COR-L47 (cell line): Measurements from ENCODE around the gene SDC4.

Experiments
- DNase-seq: peaks from one replicate; lab custom pipeline; 2025; lab: John Stamatoyannopoulos, UW

Gene SDC4

DNA sequence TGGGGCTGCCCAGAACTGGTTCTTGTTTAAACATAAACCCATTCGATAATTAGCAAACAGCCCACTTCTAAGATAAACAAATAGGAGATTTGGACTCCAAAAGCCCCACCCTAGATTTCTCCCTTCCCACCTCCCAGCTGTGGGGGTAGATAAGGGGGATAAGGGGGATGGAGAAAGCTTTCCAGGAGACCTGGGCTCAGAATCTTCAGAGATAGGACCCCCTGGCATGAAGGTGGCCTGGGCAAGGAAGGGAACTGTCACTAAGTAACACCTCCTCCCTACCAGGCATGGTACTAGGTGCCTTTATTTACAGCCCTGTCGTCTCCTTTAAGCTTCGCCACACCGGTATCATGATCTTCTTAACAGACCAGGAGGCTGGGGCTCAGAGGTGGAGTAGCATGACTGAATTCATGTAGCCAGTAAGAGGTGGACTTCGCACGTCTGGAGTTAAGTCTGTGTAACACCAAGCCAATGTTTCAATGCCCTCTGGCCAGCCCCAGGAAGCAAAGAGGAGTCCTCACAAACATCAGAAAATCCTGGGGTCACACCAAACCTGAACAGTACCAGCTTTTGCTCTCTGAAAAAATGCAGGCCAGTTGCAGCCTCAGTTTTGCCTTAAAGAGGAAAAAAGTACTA lies 4.6 kb downstream of the SDC4 start:
- peak; percentile 85 for DNase-seq

DNA sequence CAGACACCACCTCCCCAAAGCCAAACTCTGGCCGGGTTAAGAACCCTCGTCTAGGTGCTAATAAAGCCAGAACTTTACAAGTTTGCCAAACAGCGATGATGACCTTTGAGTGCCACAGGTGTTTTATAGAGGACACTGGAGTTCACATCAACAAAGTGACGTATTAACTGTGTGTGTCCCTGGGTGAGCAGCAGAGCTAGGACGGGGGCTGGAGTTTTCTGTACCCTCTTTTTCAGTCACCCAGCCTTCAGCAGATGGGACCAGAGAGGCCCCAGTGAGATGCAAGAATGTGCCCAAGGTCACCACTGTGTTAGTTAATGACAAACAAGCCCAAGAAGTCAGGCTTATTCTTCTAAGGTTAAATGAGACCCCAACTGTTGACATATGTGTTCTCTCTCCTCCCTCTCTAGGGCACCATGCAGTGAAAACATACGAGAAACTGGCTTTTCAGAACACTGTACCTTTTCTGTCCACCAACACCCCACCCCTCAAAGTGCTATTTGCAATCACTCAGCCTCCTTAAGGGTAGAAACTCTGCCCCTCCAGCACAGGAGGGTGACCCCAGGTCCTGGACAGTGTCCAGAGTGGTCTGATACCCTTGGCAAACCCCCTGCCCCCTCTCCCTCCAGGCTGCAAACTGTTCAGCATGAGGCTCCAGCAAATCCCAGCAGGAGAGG lies 5.2 kb downstream of the SDC4 start:
- peak; percentile 38 for DNase-seq

DNA sequence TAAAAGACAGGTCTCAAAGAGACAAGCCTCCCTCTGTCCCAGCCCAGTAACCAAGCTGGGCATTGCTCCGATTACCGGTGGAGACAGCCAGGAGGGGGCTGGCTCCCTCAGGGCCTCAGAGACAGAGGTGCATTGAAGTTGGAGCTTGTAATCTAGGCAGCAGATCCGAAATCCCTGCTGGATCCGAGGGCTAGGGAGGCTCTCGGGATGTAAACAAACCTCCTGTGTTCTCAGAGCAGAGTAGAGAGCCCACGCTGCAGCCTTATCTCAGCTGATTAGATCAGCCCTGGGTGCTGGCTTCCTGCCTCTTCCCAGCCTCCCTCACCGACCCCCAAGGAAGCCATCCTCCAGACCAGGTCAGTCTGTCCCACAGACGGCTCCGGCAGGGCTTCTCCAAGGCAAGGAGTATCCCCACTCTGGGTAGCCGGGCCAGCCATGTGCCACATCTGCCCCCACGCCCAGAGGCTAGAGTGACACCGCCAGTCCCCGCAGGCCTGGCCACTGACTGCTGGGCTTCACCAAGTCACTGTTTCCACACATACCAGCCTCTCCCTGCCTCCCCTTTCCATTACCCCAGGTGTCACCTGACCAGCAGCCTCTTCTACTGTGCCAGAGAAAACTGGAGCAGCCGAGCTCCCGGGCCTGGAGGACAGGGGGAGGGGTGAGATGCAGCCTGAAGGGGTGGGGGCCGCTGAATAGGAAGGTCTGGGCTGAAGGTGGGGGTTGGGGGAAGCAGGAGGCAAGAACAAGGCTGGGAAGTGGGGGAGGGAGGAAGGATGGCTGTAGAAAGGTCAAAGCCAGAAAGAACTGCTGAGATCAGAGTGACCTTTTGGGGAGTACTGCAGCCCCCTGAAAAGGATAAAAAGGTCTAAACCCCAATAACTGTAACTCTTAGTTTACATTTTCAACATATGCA lies 6.0 kb downstream of the SDC4 start:
- DNase-seq = peak; percentile 32

DNA sequence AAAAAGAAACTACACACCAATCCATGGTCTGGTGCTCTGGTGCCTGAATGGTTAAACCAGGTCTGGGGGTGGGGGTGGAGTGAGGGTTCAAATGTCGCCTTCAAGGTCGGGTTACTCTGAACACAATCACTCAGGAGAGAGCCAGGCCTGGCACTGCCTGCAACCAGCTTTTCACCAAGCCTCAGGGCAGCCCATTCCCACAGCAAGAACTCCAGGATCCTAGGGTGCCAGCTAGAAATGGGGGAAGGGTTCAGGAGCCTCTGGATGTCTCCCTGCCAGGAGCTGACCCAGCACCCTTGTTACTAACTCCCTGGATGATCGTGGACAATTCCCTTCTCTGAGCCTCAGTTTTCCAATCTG lies 6.7 kb downstream of the SDC4 start:
- no peak for DNase-seq

DNA sequence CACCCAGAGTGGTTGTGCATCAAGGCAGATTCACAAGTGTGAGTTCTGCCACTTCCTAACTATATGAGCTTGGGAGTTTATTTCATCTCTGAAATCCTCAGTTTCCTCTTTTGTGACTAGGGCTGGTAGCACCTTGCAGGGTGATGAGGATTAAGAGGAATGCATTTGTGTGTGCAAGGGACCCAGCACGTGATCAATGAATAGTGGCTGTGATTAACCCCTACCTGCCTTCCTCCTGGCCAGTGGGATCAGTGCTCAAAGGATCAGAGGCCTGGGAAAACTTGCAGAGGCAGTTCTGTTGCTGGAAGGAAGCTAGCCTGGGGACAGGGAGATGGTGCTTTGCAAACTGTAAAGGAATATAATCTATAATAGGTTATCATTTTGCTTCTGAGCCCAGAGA lies 7.3 kb downstream of the SDC4 start:
- no peak for DNase-seq

DNA sequence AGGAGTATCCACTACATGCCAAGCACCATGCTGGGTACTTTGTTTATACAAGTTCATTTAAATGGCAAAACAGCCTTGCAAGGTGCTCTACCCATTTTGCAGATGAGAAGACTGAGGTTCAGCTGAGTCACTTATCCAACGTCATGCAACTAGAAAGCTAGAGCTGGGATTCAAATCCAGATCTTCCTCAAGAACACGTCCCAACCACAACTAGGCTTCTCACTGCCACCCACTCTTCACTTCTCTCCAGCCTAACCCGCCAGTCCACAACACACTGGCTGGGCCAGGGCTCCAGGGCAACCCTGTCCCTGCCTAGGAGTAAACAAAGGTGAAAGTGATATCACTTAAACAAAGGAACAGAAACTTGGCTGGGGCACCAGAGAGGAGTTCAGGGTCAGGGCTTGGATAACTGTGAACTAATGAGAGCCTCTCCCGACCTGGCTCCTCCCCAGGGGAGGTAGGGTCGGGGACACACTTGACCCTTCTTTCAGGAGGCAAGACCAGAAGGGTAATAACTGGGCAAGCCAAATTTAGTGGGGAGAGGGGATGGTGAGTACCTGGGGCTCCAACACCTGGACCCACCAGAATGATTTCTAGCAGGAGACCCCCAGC lies 7.9 kb downstream of the SDC4 start:
- no peak for DNase-seq

DNA sequence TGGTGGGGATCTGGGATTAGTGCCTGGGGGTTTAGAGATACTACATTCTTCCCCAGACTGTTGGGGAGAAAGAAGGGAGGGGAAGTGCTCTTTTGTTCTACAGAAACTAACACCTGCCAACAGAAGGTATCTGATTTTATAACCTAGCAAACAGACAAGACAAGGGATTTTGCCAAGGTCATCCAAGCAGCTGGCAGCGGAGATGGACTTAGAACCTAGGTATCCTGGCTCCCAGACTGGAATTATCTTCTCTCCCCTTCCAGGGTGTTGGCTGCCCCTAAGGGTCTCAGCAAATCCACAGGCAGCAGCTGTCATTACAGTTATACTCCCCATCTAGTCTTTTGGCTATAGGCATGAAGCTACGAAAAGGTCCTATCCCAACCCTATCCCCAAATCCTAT lies 8.4 kb downstream of the SDC4 start:
- DNase-seq = peak; percentile 37

DNA sequence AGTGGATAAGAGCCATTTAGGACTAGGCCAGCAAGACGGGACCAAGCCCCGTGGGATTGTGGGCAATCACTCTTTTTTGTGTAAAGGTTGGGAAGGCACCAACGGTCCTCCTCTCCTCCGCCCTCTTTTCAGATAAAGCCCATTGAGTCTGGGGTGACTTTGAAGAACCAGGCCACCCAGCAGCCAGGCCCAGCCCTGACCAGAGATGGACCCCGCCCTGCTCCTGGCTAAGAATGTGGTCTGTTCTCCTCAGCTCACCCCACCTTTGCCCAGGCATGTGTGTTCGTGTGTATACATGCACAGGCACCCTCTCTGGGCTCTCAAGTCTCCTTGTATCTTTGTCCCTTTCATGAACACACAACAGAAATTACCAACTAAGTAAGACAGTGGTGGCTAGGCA lies 9.1 kb downstream of the SDC4 start:
- DNase-seq = no peak

DNA sequence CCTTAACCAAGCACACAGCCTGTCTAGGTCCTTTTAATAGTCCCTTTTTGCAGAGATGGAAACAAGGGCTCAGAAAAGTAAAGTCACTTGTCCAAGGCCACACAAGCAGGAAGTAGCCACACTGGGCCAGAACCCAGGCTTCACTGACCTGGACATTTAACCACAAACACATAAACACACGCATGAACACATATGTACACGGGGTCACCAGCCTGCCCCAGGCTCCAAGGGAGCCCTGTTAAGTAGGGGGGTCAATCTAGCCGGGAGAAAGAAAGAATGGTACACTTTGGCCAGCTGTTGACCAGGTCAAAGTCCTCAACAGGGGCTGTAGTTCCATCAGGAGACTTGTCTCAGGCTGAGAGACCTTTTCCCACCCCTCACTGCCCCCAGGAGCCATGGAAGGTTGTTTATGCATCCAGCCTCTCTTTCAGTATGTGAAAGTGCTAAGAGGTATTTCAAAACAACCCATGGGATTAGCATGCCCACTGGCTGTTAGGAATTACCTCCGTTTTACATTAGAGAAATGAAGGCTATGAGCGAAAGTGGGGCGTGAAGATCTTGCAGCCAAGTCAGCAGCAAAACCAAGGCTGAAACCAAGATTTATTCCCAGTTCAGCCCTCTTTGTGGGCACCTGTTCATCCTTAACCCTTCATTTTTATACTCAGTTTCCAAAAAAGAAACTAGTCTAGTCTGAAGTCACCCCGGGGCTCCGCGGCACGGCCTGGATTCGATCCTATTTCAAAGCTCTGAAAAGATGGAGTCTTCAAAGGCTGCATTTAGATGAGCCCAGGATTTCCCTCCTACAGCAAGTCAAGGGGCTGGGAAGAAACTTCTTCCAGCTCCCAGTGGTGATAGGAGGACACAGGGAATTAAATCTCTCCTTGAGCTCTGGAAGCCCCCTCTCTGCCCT lies 9.8 kb downstream of the SDC4 start:
- no peak for DNase-seq

DNA sequence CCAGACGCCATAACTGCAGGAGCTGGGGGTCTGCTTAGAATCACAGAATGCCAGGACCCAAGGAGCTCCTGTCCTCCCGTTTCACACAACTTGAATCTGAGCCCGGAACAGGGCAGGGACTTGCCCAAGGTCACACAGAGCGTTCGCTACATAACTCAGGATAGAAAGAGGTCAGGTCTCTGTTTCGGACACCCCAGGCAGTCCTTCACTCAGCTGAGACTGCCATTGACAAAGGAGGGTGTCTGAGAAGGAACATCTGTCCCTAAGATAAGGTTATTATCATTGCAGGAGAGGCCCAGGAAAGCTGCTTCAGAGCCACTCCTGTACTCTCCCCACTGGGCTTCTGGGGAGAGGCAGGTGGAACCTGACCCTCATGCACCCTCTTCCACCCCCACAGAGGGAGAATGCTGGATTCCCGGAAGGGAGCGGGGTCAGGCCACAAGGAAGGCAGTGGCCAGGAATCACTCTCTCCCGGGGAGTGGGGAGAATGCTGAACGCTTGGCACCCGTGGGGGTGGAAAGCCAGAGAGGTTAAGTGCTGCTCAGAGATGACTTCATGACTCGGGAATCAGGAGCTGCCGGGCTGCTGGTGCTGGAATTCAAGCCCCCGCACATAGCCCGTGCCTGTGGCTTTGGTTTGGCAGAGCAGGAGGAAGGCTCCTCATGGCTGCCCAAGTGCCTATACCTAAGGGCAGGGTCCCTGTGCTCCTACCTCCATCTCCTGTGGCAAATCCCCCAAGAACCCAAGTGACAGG lies 10.7 kb downstream of the SDC4 start:
- DNase-seq = no peak

DNA sequence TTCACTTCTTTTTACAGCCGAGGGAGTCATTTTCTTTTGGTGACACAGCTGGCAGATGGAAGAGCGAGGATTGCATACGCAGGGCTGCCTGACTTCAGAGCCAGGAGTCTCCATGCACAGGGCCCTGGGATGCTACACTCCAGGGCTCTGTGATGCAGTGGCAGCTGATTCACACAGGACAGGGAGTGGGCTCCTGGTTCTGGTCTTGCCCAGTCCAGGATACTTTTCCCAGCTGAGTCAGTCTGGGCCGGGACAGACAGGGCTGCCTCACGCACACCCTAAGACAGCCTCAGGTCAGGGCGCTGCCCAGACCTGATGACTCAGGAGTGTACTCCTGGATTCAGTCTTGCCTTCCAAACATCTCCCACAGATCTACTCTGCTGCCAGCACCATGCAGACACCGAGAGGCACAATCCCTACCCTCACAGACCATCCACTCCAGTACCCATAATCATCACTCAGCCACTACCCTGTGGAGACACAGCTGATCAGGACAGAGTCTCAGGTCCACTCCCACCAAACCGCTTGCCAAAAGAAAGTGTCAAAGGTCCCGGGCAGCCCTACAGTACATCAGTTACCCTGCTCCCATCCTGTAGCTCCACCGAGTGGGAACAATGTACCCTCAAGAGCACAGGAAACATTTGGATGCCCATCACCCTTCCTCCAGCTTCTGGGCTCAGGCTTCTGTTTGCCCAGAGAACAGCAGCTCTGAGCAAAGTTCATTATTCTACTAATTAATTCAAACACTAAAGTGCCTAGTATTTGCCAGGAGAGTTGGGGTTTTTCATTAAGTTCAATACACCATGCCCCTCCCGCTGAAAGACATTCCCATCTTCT lies 11.5 kb downstream of the SDC4 start:
- DNase-seq = no peak

DNA sequence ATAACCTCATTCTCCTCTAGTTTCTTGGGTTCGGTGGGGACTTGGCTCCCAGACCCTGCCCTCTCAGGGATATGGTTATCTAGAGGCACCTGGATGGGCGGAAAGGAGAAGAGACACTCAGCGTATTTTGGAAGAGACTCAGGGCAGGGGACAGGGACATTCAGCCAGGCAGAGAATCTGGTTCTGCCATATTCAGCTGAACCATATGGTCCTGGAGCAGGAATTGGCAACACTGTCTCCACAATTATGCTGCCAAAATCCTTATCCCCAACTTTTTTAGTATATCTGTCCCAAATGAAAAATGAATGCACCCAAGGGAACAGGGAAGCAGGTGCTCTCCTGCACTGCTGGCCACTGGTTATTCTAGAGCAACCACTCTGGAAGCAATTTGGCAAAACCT lies 17.7 kb downstream of the SDC4 start:
- no peak for DNase-seq

DNA sequence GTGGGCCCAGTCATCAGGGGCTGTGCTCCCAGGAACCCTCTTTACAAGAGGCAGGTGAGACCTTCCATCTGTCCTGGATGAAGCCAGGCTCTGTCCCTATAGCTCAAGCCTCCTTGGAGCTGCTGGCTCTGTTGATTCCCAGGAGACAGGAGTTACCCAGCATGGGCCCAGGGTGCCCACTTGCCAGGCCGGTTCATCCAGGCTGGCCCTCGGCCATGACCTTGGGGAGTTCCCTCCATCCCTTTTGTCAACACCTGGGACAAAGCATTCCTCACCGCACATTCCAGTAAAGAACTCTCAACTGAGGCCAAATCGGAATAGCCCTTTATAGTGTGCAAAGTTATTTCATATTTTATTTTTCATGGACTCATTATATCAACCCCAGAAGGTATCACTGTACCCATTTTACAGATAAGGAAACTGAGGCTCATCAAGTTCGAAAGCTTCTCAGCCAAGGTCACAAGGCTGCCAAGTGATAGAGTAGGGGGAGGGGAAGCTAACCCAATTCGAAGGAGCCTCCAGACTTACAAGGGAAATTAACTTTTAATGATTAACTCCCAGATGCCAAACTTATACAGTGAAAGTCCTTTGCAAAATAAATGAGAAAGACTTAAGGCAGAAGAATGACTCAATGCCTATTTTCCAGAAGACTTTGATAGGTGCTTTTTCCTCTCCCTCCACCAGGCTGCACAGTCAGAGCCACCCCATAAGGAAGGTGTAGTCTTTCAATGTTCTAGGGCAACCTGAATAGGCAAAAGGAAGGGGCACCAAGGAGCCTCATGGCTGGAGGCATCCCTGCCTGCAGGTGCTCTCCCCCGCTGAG lies 18.5 kb downstream of the SDC4 start:
- no peak for DNase-seq

DNA sequence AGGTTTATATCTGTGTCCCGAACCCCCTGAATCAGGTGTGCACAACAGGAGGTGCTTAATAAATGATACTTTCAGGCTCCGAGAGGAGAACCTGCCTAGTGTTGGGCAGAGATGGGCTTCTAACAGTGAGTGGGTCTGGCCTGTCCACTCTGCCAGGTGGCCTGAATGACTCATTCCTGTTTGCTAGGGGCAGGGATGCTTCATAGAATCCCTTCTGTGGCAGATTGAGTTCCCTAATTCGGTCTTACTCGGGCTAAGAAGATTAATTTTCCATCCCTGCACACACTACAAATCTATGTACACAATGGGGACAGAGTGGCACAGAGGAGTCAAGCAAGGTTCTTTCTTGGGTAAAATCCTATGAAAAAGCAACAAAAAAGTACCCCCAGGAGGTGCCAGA lies 19.8 kb downstream of the SDC4 start:
- no peak for DNase-seq

DNA sequence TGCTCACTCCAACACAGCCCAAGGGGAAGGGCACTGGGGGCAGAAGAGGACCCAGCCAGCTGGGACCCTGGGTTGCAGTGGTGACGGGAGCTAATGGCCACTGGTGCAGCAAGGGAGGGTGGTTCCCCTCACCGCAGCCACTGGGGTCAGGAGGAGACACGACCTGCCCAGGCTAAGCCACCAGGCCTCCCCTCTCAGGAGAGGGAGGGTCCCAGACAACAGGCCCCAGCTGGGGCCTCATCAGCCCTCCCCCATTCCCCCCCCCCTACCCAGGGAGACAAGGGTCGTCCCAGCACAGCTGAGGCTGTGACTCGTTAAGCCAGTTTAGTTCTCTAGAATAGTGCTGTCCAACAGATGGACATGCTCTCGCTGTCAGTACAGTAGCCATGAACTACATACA lies 22.9 kb downstream of the SDC4 start:
- no peak for DNase-seq

DNA sequence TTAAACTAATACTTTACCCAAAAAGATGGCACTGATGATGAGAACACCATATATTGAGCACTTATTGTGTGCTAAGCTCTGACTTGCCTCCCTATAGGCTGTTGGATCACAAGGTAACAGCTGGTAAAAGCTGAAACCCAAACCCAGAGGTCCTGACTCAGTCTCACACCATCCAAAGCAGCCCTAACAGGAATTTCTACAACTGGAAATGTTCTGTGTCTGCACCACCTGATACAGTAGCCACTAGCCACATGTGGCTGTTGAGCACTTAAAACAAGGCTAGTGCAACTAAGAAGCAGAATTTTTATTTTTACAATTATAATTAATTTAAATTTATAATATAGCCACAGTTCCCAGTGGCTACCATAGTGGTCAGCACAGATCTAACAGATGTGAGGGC lies 24.5 kb downstream of the SDC4 start:
- no peak for DNase-seq

DNA sequence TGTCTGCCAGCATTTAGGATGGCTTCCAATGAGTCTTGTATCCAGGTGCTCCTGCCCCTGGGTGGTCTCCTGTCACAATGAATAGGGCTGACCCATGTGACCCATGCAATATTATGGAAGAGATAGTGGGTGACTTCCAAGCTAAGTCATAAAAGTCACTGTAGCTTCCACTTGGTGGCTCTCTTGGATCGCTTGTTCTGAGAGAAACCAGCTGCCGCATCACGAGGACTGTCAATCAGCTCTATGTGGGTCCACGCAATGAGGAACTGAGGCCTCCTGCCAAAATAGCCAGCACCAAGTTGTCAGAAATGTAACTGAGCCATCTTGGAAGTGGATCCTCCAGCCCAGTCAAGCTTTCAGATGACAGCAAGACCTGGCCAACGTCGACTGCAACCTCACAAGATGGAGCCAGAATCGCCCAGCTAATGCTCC lies 25.3 kb downstream of the SDC4 start:
- DNase-seq = peak; percentile 58

DNA sequence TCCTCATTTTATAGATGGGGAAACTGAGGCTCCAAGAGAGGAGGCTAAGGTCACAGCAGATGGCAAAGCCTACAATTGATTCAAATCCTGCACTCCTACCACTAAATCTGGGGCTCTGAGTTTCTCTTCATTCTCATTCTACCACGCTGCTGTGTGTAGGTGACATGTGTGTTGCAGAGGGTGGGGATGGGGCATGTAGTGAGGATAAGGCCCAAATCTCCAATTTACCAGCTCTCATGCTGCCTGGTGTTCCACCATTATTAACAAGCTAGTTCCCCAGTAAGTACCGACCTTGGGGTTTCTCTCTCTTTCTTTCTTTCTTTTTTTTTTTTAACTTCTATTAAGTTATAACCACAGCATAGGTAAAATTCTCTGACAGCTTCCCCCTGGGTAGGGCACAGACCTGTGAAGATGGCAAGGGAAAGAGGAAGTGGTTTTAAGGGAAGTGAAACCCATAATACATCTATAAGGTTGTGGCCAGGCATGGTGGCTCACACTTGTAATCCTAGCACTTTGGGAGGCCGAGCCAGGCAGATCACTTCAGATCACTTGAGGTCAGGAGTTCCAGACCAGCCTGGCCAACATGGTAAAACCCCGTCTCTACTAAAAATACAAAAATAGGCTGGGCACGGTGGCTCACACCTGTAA lies 27.2 kb downstream of the SDC4 start:
- DNase-seq = no peak

DNA sequence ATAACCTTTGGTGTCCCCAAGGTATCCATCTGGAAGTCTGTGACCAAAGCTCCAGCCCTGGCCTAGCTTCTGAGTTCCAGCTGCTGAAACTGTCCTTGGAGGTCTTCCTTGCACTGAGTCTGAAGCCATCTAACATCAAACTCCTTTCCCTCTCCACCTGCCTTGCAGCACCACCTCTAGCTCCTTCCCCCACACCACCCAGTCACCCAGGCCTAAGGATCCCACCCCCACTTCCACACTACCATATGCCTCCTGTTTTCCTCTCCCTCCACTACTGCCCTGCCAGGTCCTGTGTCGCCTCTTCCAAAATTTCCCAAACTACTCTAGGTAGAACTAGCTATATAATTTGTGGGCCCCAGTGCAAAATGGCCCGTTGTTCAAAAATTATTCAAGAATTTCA lies 29.3 kb downstream of the SDC4 start:
- no peak for DNase-seq
